ENCODE measurements around the gene GLG1.

GLG1 gene

GRCh38 chr16:74623839-74624235 lies 16.9 kb upstream of the GLG1 start:
- Histone ChIP-seq H3K4me3 (replicated peaks; ENCODE audit: insufficient read depth, low read length) (no peak overlapping the region), H3K27me3 (ENCODE audit: insufficient read depth, poor library complexity, severe bottlenecking) (no peaks in the 10 kb centered on the region), H3K27ac (replicated peaks) (no peak overlapping the region)
- DNase-seq (ENCODE audit: low read depth in 1 of 2, low spot score in 1 of 2) = no peak
- no peak for TF ChIP-seq GABPA (IDR thresholded peaks at IDR 0.05; ENCODE audit: low read depth)
- TF ChIP-seq REST (IDR thresholded peaks at IDR 0.05; ENCODE audit: insufficient replicate concordance, low read depth) = no peak
- TF ChIP-seq SPI1 (IDR thresholded peaks at IDR 0.05; ENCODE audit: borderline replicate concordance, low read depth) = no peak
- no peak for TF ChIP-seq POLR2AphosphoS5 (IDR thresholded peaks at IDR 0.05; ENCODE audit: low read depth)
- TF ChIP-seq, protein P1, sequence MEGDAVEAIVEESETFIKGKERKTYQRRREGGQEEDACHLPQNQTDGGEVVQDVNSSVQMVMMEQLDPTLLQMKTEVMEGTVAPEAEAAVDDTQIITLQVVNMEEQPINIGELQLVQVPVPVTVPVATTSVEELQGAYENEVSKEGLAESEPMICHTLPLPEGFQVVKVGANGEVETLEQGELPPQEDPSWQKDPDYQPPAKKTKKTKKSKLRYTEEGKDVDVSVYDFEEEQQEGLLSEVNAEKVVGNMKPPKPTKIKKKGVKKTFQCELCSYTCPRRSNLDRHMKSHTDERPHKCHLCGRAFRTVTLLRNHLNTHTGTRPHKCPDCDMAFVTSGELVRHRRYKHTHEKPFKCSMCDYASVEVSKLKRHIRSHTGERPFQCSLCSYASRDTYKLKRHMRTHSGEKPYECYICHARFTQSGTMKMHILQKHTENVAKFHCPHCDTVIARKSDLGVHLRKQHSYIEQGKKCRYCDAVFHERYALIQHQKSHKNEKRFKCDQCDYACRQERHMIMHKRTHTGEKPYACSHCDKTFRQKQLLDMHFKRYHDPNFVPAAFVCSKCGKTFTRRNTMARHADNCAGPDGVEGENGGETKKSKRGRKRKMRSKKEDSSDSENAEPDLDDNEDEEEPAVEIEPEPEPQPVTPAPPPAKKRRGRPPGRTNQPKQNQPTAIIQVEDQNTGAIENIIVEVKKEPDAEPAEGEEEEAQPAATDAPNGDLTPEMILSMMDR (IDR thresholded peaks at IDR 0.05; ENCODE audit: insufficient read depth, low read length) = no peak

DNA sequence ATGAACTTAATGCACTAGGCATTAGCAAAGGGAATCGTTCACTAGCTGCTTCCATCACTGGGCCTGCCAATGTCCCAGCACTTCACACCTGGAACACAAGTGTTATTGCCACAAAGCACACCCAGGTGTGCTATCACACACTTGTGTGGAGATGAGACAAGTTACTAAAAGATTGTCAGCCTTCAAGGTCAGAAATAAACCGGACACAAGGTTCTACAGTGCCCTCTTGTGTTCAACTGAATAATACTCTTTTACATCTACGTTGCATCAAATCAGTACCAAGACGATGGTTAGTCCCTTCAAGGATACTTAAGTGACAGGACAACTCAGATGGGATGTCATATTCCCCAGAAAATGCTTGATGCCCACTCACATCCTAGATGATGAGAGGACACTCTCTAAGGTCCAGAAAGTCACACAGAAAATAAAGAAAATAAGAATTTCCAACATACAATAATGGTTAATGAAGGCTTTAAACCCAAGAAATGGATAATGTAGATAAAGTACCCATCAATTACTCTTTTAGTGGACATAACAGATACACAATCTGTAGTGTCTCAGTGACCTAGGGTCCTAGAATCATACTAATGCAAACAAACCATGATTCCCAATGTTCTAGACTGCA lies 16.4 kb upstream of the GLG1 start:
- Histone ChIP-seq H3K4me3 (replicated peaks; ENCODE audit: insufficient read depth, low read length) (no peak overlapping the region), H3K27ac (replicated peaks) (no peak overlapping the region), H3K27me3 (ENCODE audit: insufficient read depth, poor library complexity, severe bottlenecking) (no peaks in the 10 kb centered on the region)
- TF ChIP-seq REST (IDR thresholded peaks at IDR 0.05; ENCODE audit: insufficient replicate concordance, low read depth) (no peak), GABPA (IDR thresholded peaks at IDR 0.05; ENCODE audit: low read depth) (no peak), SPI1 (IDR thresholded peaks at IDR 0.05; ENCODE audit: borderline replicate concordance, low read depth) (no peak), POLR2AphosphoS5 (IDR thresholded peaks at IDR 0.05; ENCODE audit: low read depth) (no peak)
- TF ChIP-seq, protein P1 (IDR thresholded peaks at IDR 0.05; ENCODE audit: insufficient read depth, low read length) = peak; percentile 53
- no peak for DNase-seq (ENCODE audit: low read depth in 1 of 2, low spot score in 1 of 2)

DNA sequence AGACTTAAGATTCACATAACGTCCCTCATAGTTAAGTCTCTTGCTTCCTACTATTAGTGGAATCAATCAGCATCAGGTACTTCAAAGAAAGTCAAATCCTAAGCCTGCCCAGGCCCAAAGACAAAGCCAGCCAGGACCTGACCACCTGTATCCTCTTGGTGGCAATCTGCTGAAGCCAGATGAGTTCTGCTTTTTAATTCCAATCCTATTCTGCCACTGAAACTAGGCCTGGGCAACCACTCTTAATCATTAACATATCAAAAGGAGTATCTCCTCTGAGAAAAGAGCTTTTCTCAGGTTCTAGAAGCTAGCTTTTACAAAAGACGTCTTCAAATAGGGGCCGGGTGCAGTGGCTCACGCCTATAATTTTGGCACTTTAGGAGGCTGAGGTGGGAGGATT lies 15.1 kb upstream of the GLG1 start:
- Histone ChIP-seq H3K4me3 (replicated peaks; ENCODE audit: insufficient read depth, low read length) (no peak overlapping the region), H3K27ac (replicated peaks) (no peak overlapping the region), H3K27me3 (ENCODE audit: insufficient read depth, poor library complexity, severe bottlenecking) (no peaks in the 10 kb centered on the region)
- no peak for DNase-seq (ENCODE audit: low read depth in 1 of 2, low spot score in 1 of 2)
- TF ChIP-seq GABPA (IDR thresholded peaks at IDR 0.05; ENCODE audit: low read depth) = no peak
- TF ChIP-seq, protein P1 (IDR thresholded peaks at IDR 0.05; ENCODE audit: insufficient read depth, low read length) = no peak
- no peak for TF ChIP-seq REST (IDR thresholded peaks at IDR 0.05; ENCODE audit: insufficient replicate concordance, low read depth)
- TF ChIP-seq POLR2AphosphoS5 (IDR thresholded peaks at IDR 0.05; ENCODE audit: low read depth) = no peak
- no peak for TF ChIP-seq SPI1 (IDR thresholded peaks at IDR 0.05; ENCODE audit: borderline replicate concordance, low read depth)
